Measurements from ENCODE around the gene NFAM1.
A peak's percentile ranks its signal among the peaks of the same experiment; 100 is the strongest.

Gene NFAM1

GRCh38 chr22:42357634-42358296, 74.4 kb downstream of the NFAM1 start:
- no peak for DNase-seq (ENCODE audit: low read depth)
- H3K4me3 ChIP-seq (ENCODE audit: control insufficient read depth, low read depth, low read length), result no peak overlapping the region
- no peak for TF ChIP-seq CTCF (conservative IDR thresholded peaks at IDR 0.05; ENCODE audit: control insufficient read depth, insufficient read depth, low read depth, low read length)

- TF ChIP-seq CTCF (conservative IDR thresholded peaks at IDR 0.05; ENCODE audit: control insufficient read depth, insufficient read depth, low read depth, low read length), result no peak
- DNase-seq (ENCODE audit: low read depth), result no peak
- no peak overlapping the region for H3K4me3 ChIP-seq (ENCODE audit: control insufficient read depth, low read depth, low read length)
These were observed 75.0 kb downstream of the NFAM1 start for GRCh38 chr22:42357221-42357620.

- no peak for TF ChIP-seq CTCF (conservative IDR thresholded peaks at IDR 0.05; ENCODE audit: control insufficient read depth, insufficient read depth, low read depth, low read length)
- DNase-seq (ENCODE audit: low read depth), result no peak
These were observed 75.7 kb downstream of the NFAM1 start for GRCh38 chr22:42356533-42356932.

GRCh38 chr22:42353883-42354727, 78.1 kb downstream of the NFAM1 start:
- peak; percentile 39 for DNase-seq (ENCODE audit: low read depth)
- no peak overlapping the region for H3K4me3 ChIP-seq (ENCODE audit: control insufficient read depth, low read depth, low read length)
- TF ChIP-seq CTCF (conservative IDR thresholded peaks at IDR 0.05; ENCODE audit: control insufficient read depth, insufficient read depth, low read depth, low read length), result peak; percentile 17

More at GRCh38 chr22:42356533-42356932, 75.7 kb downstream of the NFAM1 start:
- H3K4me3 ChIP-seq (ENCODE audit: control insufficient read depth, low read depth, low read length), result no peak overlapping the region

- TF ChIP-seq CTCF (conservative IDR thresholded peaks at IDR 0.05; ENCODE audit: control insufficient read depth, insufficient read depth, low read depth, low read length), result no peak
- no peak overlapping the region for H3K4me3 ChIP-seq (ENCODE audit: control insufficient read depth, low read depth, low read length)
These were observed 81.8 kb downstream of the NFAM1 start for GRCh38 chr22:42350373-42350772.

GRCh38 chr22:42347281-42347824, 84.8 kb downstream of the NFAM1 start:
- no peak for TF ChIP-seq CTCF (conservative IDR thresholded peaks at IDR 0.05; ENCODE audit: control insufficient read depth, insufficient read depth, low read depth, low read length)
- H3K4me3 ChIP-seq (ENCODE audit: control insufficient read depth, low read depth, low read length), result no peak overlapping the region

More at GRCh38 chr22:42350373-42350772, 81.8 kb downstream of the NFAM1 start:
- no peak for DNase-seq (ENCODE audit: low read depth)

More at GRCh38 chr22:42347281-42347824, 84.8 kb downstream of the NFAM1 start:
- no peak for DNase-seq (ENCODE audit: low read depth)

All from fibroblast of mammary gland (primary cell).